ENCODE results near the gene HYAL1. TPM values are rescaled to one million over a fixed set of nuclear protein-coding genes. Genes with fewer than 3 reads are reported as not detected.

The HYAL1 gene
- total RNA-seq, 1 donor from 2014 or later: 7.1 TPM

DNA sequence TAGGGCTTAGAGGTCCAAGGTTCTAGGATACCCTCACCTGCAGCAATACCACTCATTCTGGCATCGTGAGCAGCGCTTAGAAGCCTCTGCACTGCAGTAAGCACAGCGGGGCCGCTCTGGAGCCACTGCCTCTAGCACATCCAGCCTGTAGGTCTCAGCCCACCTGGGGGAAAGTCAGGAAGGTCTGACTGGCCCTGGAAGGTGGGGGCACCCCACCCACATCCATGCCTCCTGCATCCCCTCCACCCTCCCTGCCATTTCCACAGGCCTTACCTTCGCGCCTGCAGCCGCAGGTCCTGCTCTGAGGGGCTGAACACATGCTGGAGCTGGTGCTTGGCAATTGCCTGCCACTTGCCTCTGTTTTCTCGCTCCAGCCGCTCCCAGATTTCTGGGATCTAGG lies 38.2 kb upstream of the HYAL1 start:
- DNase-seq (ENCODE audit: low read depth): no peak
- no peaks in the 10 kb centered on the region for H3K36me3 ChIP-seq (ENCODE audit: control insufficient read depth, insufficient read depth, low read length)
- no peak overlapping the region for H3K4me3 ChIP-seq (ENCODE audit: low read depth, low read length)
- no peaks in the 10 kb centered on the region for H3K27me3 ChIP-seq (ENCODE audit: control insufficient read depth, insufficient read depth, low read length)
- FAIRE-seq: no peak
- TF ChIP-seq, protein P1, sequence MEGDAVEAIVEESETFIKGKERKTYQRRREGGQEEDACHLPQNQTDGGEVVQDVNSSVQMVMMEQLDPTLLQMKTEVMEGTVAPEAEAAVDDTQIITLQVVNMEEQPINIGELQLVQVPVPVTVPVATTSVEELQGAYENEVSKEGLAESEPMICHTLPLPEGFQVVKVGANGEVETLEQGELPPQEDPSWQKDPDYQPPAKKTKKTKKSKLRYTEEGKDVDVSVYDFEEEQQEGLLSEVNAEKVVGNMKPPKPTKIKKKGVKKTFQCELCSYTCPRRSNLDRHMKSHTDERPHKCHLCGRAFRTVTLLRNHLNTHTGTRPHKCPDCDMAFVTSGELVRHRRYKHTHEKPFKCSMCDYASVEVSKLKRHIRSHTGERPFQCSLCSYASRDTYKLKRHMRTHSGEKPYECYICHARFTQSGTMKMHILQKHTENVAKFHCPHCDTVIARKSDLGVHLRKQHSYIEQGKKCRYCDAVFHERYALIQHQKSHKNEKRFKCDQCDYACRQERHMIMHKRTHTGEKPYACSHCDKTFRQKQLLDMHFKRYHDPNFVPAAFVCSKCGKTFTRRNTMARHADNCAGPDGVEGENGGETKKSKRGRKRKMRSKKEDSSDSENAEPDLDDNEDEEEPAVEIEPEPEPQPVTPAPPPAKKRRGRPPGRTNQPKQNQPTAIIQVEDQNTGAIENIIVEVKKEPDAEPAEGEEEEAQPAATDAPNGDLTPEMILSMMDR (IDR thresholded peaks at IDR 0.05; ENCODE audit: insufficient read depth, low read length, severe bottlenecking): no peak

DNA sequence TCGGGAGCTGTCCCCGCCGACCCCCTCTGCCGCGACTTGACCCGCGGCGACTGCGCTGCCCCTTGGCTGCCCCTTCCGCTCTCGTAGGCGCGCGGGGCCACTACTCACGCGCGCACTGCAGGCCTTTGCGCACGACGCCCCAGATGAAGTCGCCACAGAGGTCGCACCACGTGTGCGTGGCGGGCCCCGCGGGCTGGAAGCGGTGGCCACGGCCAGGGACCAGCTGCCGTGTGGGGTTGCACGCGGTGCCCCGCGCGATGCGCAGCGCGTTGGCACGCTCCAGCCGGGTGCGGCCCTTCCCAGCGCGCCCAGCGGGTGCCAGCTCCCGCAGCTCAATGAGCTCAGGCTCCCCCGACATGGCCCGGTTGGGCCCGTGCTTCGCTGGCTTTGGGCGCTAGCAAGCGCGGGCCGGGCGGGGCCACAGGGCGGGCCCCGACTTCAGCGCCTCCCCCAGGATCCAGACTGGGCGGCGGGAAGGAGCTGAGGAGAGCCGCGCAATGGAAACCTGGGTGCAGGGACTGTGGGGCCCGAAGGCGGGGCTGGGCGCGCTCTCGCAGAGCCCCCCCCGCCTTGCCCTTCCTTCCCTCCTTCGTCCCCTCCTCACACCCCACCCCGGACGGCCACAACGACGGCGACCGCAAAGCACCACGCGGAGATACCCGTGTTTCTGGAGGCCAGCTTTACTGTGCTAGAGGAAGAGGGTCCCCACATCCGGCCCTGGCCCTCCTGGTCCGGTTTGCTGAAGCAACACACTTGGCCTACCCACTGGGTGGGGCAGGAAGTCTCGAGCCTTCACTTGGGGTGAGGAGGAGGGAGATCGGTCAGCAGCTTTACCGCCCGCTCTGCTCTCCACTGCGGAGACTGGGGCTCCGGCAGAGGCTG lies 37.3 kb upstream of the HYAL1 start, which contains the start of gene RASSF1:
Gene RASSF1, minus strand, starts transcription at position 389 of the 882 bp plus-strand sequence. Its CDS starts 31 bp downstream, at position 358.
- H3K36me3 ChIP-seq (ENCODE audit: control insufficient read depth, insufficient read depth, low read length): no peaks in the 10 kb centered on the region
- DNase-seq (ENCODE audit: low read depth): peak; percentile 42
- FAIRE-seq: no peak
- peak within 1 kb of the TSS; percentile 44 for H3K4me3 ChIP-seq (ENCODE audit: low read depth, low read length)
- H3K27me3 ChIP-seq (ENCODE audit: control insufficient read depth, insufficient read depth, low read length): no peaks in the 10 kb centered on the region
- TF ChIP-seq, protein P1 (IDR thresholded peaks at IDR 0.05; ENCODE audit: insufficient read depth, low read length, severe bottlenecking): no peak

DNA sequence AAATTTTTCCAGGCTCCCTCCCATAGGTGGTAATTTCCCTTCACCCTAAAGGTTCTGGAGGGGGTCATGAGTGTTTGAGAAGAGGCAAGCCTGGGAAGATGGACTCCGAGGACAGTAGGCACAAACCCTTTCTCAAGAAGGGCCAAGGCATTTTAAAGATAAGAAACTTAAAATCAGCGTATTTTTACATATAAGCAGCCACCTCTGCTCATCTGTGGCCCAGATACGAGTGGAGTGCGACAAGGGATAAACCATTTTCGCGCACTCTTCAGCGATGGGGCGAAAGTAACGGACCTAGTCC lies 36.7 kb upstream of the HYAL1 start:
- Histone ChIP-seq H3K36me3 (ENCODE audit: control insufficient read depth, insufficient read depth, low read length) (no peaks in the 10 kb centered on the region), H3K4me3 (ENCODE audit: low read depth, low read length) (peak overlapping the region; percentile 44), H3K27me3 (ENCODE audit: control insufficient read depth, insufficient read depth, low read length) (no peaks in the 10 kb centered on the region)
- DNase-seq (ENCODE audit: low read depth) (no peak), FAIRE-seq (no peak)
- TF ChIP-seq, protein P1 (IDR thresholded peaks at IDR 0.05; ENCODE audit: insufficient read depth, low read length, severe bottlenecking): no peak

DNA sequence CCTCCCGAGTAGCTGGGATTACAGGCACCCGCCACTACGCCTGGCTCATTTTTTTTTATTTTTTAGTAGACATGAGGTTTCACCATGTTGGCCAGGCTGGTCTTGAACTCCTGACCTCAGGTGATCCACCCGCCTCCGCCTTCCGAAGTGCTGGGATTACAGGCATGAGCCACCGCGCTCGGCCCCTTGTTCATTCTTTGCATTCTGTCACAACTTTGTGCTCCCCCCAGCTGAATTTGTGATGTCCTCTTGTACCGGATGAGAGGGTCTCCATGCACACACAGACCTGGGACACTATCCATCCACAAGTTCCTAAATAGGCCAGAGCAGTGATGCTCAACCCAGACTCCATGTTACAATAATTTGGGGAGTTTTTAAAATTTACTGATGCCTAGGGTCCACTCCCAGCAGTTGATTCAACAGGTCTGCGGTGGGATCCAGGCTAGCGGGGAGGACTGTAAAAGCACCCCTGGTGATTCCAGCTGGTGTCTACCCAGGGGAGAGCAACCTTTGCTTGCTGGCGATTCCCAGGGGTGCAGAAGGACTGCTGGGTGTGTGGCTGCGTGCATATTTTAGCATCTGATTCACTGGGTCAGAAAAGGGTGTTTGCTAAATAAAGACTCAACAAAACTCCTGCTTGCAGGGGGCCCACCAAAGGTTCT lies 36.2 kb upstream of the HYAL1 start:
- FAIRE-seq: no peak

DNA sequence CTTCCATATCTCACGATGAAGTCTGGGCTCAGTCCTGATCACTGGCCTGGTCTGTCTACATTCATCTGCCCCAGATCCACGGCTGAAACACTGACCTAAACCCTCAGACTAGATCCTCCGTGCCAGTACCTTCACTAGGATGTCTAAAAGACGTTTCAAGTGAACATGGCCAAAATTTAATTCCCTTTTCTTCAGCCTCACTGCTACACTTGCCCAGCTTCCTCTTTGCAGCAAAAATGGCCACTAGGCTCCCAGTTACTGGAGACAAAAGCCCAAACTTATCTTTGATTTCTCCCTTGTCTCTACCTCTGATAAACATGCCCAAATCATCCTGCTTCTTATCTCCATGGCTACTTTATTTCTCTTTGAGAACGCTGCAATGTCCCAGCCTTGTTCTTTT lies 35.6 kb upstream of the HYAL1 start:
- FAIRE-seq: peak; percentile 36
- H3K36me3 ChIP-seq (ENCODE audit: control insufficient read depth, insufficient read depth, low read length): no peaks in the 10 kb centered on the region
- TF ChIP-seq, protein P1 (IDR thresholded peaks at IDR 0.05; ENCODE audit: insufficient read depth, low read length, severe bottlenecking): no peak
- DNase-seq (ENCODE audit: low read depth): no peak
- no peak overlapping the region for H3K4me3 ChIP-seq (ENCODE audit: low read depth, low read length)
- no peaks in the 10 kb centered on the region for H3K27me3 ChIP-seq (ENCODE audit: control insufficient read depth, insufficient read depth, low read length)

More for the DNA sequence above, 36.2 kb upstream of the HYAL1 start:
- DNase-seq (ENCODE audit: low read depth): no peak
- Histone ChIP-seq H3K27me3 (ENCODE audit: control insufficient read depth, insufficient read depth, low read length) (no peaks in the 10 kb centered on the region), H3K4me3 (ENCODE audit: low read depth, low read length) (peak overlapping the region; percentile 44), H3K36me3 (ENCODE audit: control insufficient read depth, insufficient read depth, low read length) (no peaks in the 10 kb centered on the region)
- TF ChIP-seq, protein P1 (IDR thresholded peaks at IDR 0.05; ENCODE audit: insufficient read depth, low read length, severe bottlenecking): no peak

Measured in bronchial epithelial cell (primary cell).